ENCODE results near the gene STAT1. TPM values are rescaled to one million over a fixed set of nuclear protein-coding genes. Genes with fewer than 3 reads are reported as not detected.

The STAT1 gene
- total and polyA plus RNA-seq, 9 of the 15 experiments (the other 6 are each of a cell fraction or from before 2014, with no cell fraction given) = 8.7 to 34.4 (median 26.8) TPM

GRCh38 chr2:191010887-191011885, 2.8 kb downstream of the STAT1 start (continued):
- TF ChIP-seq ZNF318 (IDR thresholded peaks at IDR 0.05; ENCODE audit: borderline replicate concordance in 1 of 2, low read depth in 1 of 2) (no peak), GABPA (tag; conservative IDR thresholded peaks at IDR 0.05; ENCODE audit: low read depth) (no peak), USF2 (CRISPR knock-in tag; IDR thresholded peaks at IDR 0.05) (no peak), NELFE (IDR thresholded peaks at IDR 0.05; ENCODE audit: insufficient read depth, insufficient read length) (no peak), ZNF408 (CRISPR knock-in tag; IDR thresholded peaks at IDR 0.05; ENCODE audit: low read depth) (no peak), TEAD1 (CRISPR knock-in tag; IDR thresholded peaks at IDR 0.05) (no peak), YY1 (IDR thresholded peaks at IDR 0.05; ENCODE audit: borderline replicate concordance in 1 of 3, control insufficient read depth in 1 of 3, extremely low read depth in 1 of 3, insufficient read depth in 3 of 3, insufficient read length in 1 of 3, insufficient replicate concordance in 2 of 3, low read depth in 1 of 3, low read length in 2 of 3) (no peak), SIX5 (IDR thresholded peaks at IDR 0.05; ENCODE audit: borderline replicate concordance in 1 of 2, insufficient read depth in 1 of 2, low read depth in 1 of 2, low read length in 2 of 2) (no peak), CHD1 (IDR thresholded peaks at IDR 0.05; ENCODE audit: low read length) (no peak), ARID2 (IDR thresholded peaks at IDR 0.05) (no peak), TRIM28 (IDR thresholded peaks at IDR 0.05) (no peak), ZMIZ1 (IDR thresholded peaks at IDR 0.05; ENCODE audit: low read depth in 2 of 2, low read length in 2 of 2) (no peak)

Data from K562 (cell line).